Sigmoid colon (tissue), 7 donors: ENCODE measurements around the gene CUEDC1. TPM values are rescaled to one million over a fixed set of nuclear protein-coding genes. Genes with fewer than 3 reads are reported as not detected.

ENCODE experiments used
- DNase-seq: peaks from one replicate; pipeline ENCODE4 v3.0.0-alpha.2; 2019
- H3K27ac ChIP-seq, 4 donors: fragments of 200-600 bp; sonication (generic); one replicate each; pipeline ENCODE4 v1.5.1; 2016 to 2019; ENCODE audit warnings: mild to moderate bottlenecking in 1 of 4
- H3K27me3 ChIP-seq, 3 donors: fragments of 200-600 bp; sonication (generic); one replicate each; pipeline ENCODE4 v1.5.1; 2019; ENCODE audit warnings: mild to moderate bottlenecking in 1 of 3
- H3K36me3 ChIP-seq, 4 donors: fragments of 200-600 bp; sonication (generic); one replicate each; pipeline ENCODE4 v1.5.1; 2016 to 2019
- H3K4me1 ChIP-seq, 4 donors: fragments of 200-600 bp; sonication (generic); one replicate each; pipeline ENCODE4 v1.5.1; 2017 to 2019
- H3K4me3 ChIP-seq, 4 donors: fragments of 200-600 bp; sonication (generic); one replicate each; pipeline ENCODE4 v1.5.1; 2017 to 2019; ENCODE audit warnings: mild to moderate bottlenecking in 2 of 4, moderate library complexity in 1 of 4
- H3K9me3 ChIP-seq, 4 donors: fragments of 200-600 bp in 3 of 4; sonication (generic) in 3 of 4; one replicate each; pipeline versions ENCODE4 v1.5.1 to v1.6.1; 2013 to 2019
- EP300 ChIP-seq, 4 donors: sonication (generic); formaldehyde crosslinking; IDR thresholded peaks; one replicate each; pipeline ENCODE4 v1.6.1; 2017; ENCODE audit warnings: antibody characterized with exemption in 4 of 4
- POLR2A ChIP-seq, 2 donors: fragments of 450-650 bp; IDR thresholded peaks; one replicate each; pipeline ENCODE4 v1.6.1; 2016; ENCODE audit warnings: antibody characterized with exemption in 2 of 2, mild to moderate bottlenecking in 2 of 2, moderate library complexity in 2 of 2
- POLR2AphosphoS5 ChIP-seq, 4 donors: sonication (generic); formaldehyde crosslinking; IDR thresholded peaks; one replicate each; pipeline ENCODE4 v1.6.1; 2017; ENCODE audit warnings: antibody characterized with exemption in 4 of 4
- WGBS, 2 donors: extraction: QIAGEN DNeasy Blood & Tissue Kit; methylation state at CpG; one replicate each; pipeline ENCODE4 v1.1.7; 2013; 5-methylcytosine and 5-hydroxymethylcytosine counted together
- intact Hi-C: fragments of 100-400 bp; cut with DNase I; formaldehyde crosslinking; loops from one replicate; pipeline ENCODE4 v1.15.1; 2023
- polyA plus RNA-seq, 3 donors: library from polyadenylated mRNA; stranded (reverse); fragments of 200-250 nt; gene quantifications; one replicate each; pipeline ENCODE4 v1.2.3, GENCODE V29; 2013
- total RNA-seq, 4 donors: library from RNA; depleted of rRNA; stranded (reverse); fragments of >200 nt; gene quantifications; one replicate each; pipeline ENCODE4 v1.1.0, GENCODE V29; 2016
- TF ChIP-seq, protein P1 (sequence below), 4 experiments: fragments of 450-650 bp in 3 of 4; fragments of 200-600 bp in 1 of 4; IDR thresholded peaks; one replicate each; pipeline ENCODE4 v1.5.1; 2016 to 2019; ENCODE audit warnings: antibody characterized with exemption in 4 of 4, mild to moderate bottlenecking in 3 of 4, moderate library complexity in 2 of 4
- donor health status: healthy with polysubstance abuse.
- donor health status: Bipolar disorder and iron deficiency.
- donor health status: healthy.

Gene CUEDC1
- total and polyA plus RNA-seq, 7 donors = 3.0 to 64.0 (median 29.5) TPM

GRCh38 chr17:57860414-57860999, 94.7 kb downstream of the CUEDC1 start:
- no peak for DNase-seq
- no peaks in the 10 kb centered on the region for H3K9me3 ChIP-seq

DNA sequence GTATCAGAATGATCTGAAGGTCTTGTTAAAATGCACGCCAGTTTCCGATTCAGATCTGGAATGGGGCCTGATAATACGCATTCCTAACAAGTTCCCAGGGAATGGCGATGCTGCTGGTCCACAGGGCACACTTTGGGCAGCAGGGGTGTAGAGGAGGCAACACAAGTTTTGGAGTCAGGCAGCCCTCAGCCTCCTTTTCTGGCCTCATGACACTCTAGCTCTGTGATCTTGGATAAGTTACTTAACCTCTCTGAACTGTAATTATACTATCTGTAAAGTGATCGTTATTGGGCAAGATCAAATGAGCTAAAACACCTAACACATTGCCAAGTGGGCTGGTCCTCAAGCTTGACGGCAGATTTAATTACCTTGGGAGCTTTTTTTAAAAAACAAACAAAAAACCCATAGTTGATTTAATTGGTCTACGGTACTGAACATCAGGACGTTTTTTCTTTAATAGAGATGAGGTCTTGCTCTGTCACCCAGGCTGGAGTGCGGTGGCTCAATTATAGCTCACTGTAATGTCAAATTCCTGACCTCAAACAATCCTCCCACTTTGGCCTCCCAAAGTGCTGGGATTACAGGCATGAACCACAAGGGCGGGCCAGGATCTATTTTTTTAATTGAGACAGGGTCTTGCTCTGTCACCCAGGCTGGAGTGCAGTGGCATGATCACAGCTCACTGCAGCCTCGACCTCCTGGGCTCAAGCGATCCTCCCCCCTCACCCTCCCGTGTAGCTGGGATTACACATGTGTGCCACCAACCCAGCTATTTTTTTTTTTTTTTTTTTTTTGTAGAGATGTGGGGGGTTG, 95.4 kb downstream of the CUEDC1 start:
- Histone ChIP-seq H3K4me1 (peaks cover 0 to 80% (median 69%) of the 10 kb centered on the region in 4 donors), H3K27me3 (no peaks in the 10 kb centered on the region), H3K36me3 (no peaks in the 10 kb centered on the region), H3K4me3 (no peak overlapping the region), H3K9me3 (no peaks in the 10 kb centered on the region), H3K27ac (peak overlapping the region; percentile 92 to 97 (median 94))
- DNase-seq = peak; percentile 54
- WGBS, 2 donors = 52 to 63% methylated on average over 13 of the region's 13 CpGs
- no peak for TF ChIP-seq EP300 (IDR thresholded peaks at IDR 0.05)
- TF ChIP-seq, protein P1, sequence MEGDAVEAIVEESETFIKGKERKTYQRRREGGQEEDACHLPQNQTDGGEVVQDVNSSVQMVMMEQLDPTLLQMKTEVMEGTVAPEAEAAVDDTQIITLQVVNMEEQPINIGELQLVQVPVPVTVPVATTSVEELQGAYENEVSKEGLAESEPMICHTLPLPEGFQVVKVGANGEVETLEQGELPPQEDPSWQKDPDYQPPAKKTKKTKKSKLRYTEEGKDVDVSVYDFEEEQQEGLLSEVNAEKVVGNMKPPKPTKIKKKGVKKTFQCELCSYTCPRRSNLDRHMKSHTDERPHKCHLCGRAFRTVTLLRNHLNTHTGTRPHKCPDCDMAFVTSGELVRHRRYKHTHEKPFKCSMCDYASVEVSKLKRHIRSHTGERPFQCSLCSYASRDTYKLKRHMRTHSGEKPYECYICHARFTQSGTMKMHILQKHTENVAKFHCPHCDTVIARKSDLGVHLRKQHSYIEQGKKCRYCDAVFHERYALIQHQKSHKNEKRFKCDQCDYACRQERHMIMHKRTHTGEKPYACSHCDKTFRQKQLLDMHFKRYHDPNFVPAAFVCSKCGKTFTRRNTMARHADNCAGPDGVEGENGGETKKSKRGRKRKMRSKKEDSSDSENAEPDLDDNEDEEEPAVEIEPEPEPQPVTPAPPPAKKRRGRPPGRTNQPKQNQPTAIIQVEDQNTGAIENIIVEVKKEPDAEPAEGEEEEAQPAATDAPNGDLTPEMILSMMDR (IDR thresholded peaks at IDR 0.05) = no peak
- TF ChIP-seq POLR2AphosphoS5 (IDR thresholded peaks at IDR 0.05) = peak in 1 of 4 donors; percentile 18
- intact Hi-C loops = loop anchor here (2.0 to 5.0 kb wide), 3 partner anchors 31 to 252 kb away; partner anchors contain the start of gene CUEDC1

More at GRCh38 chr17:57860414-57860999, 94.7 kb downstream of the CUEDC1 start:
- Histone ChIP-seq H3K4me3 (peak overlapping the region in 2 of 4 donors; percentile 54 to 55), H3K27me3 (no peaks in the 10 kb centered on the region), H3K4me1 (peaks cover 0 to 73% (median 62%) of the 10 kb centered on the region in 4 donors), H3K36me3 (peaks cover 0 to 6% (median 2%) of the 10 kb centered on the region in 4 donors), H3K27ac (peak overlapping the region; percentile 92 to 97 (median 94))
- TF ChIP-seq POLR2A (IDR thresholded peaks at IDR 0.05) (no peak), POLR2AphosphoS5 (IDR thresholded peaks at IDR 0.05) (no peak), EP300 (IDR thresholded peaks at IDR 0.05) (no peak)
- TF ChIP-seq, protein P1 (IDR thresholded peaks at IDR 0.05) = no peak
- 39 to 72% methylated on average over 6 of the region's 6 CpGs for WGBS, 2 donors
- intact Hi-C loops = loop anchor here (2.0 kb wide), 1 partner anchor 94 kb away; the partner anchor contains the start of gene CUEDC1

- no peak for TF ChIP-seq POLR2A (IDR thresholded peaks at IDR 0.05)
- TF ChIP-seq, protein P1 (IDR thresholded peaks at IDR 0.05) = no peak
- no peak for TF ChIP-seq POLR2AphosphoS5 (IDR thresholded peaks at IDR 0.05)
- TF ChIP-seq EP300 (IDR thresholded peaks at IDR 0.05) = no peak
- H3K9me3 ChIP-seq = no peaks in the 10 kb centered on the region
- peaks cover 0 to 82% (median 71%) of the 10 kb centered on the region in 4 donors for H3K4me1 ChIP-seq
- H3K36me3 ChIP-seq = no peaks in the 10 kb centered on the region
- peak; percentile 46 for DNase-seq
- H3K27me3 ChIP-seq = no peaks in the 10 kb centered on the region
- no peak overlapping the region for H3K4me3 ChIP-seq
- 89% methylated on average over 5 of the region's 5 CpGs for WGBS, 2 donors
- H3K27ac ChIP-seq = peak overlapping the region; percentile 92 to 97 (median 94)
- intact Hi-C loops = loop anchor here (1.0 to 5.0 kb wide), 3 partner anchors 32 to 253 kb away; no protein-coding TSS in a partner anchor
These were observed 96.4 kb downstream of the CUEDC1 start for GRCh38 chr17:57858838-57859237.

- TF ChIP-seq, protein P1 (IDR thresholded peaks at IDR 0.05) = no peak
- TF ChIP-seq EP300 (IDR thresholded peaks at IDR 0.05) (no peak), POLR2A (IDR thresholded peaks at IDR 0.05) (no peak), POLR2AphosphoS5 (IDR thresholded peaks at IDR 0.05) (no peak)
- Histone ChIP-seq H3K4me3 (no peak overlapping the region), H3K4me1 (peaks cover 0 to 82% (median 72%) of the 10 kb centered on the region in 4 donors), H3K27ac (peak overlapping the region in 2 of 4 donors; percentile 9 to 93), H3K27me3 (no peaks in the 10 kb centered on the region), H3K9me3 (no peaks in the 10 kb centered on the region), H3K36me3 (no peaks in the 10 kb centered on the region)
- DNase-seq = peak; percentile 39
- 90 to 92% methylated on average over 10 of the region's 10 CpGs for WGBS, 2 donors
- intact Hi-C loops = loop anchor here (5.0 kb wide), 1 partner anchor 255 kb away; no protein-coding TSS in a partner anchor
These were observed 98.2 kb downstream of the CUEDC1 start for GRCh38 chr17:57856792-57857620.
